SK-N-SH treated with all-trans-retinoic acid at 6 μM for 48 hours (cell line): ENCODE data around the gene TBL1XR1.

Experiments used
- ARNTL ChIP-seq: fragments of 450-650 bp; formaldehyde crosslinking; IDR thresholded peaks from 2 replicates; pipeline ENCODE4 v1.5.0; 2020; ENCODE audit warnings: low read depth, mild to moderate bottlenecking, moderate library complexity, borderline replicate concordance
- ESRRG ChIP-seq: fragments of 250-450 bp; sonication (Bioruptor Pico); IDR thresholded peaks from 2 replicates; pipeline ENCODE4 v1.6.1; 2021; ENCODE audit warnings: mild to moderate bottlenecking
- GLIS3 ChIP-seq: fragments of 250-450 bp; sonication (Bioruptor Pico); IDR thresholded peaks from 2 replicates; pipeline ENCODE4 v1.5.0; 2020; ENCODE audit warnings: mild to moderate bottlenecking, moderate library complexity
- ISL1 ChIP-seq: fragments of 250-450 bp; sonication (Bioruptor Pico); IDR thresholded peaks from 2 replicates; pipeline ENCODE4 v2.1.2; 2022; ENCODE audit warnings: mild to moderate bottlenecking, moderate library complexity
- OSR1 ChIP-seq: fragments of 250-450 bp; sonication (Bioruptor Pico); IDR thresholded peaks from 2 replicates; pipeline ENCODE4 v1.8.0; 2022; ENCODE audit warnings: moderate library complexity, mild to moderate bottlenecking, inconsistent platforms
- PATZ1 ChIP-seq: fragments of 250-450 bp; sonication (Bioruptor Pico); IDR thresholded peaks from 2 replicates; pipeline ENCODE4 v1.8.0; 2020; ENCODE audit warnings: mild to moderate bottlenecking, moderate library complexity, borderline replicate concordance
- POU6F1 ChIP-seq: fragments of 250-450 bp; sonication (Bioruptor Pico); IDR thresholded peaks from 2 replicates; pipeline ENCODE4 v1.8.0; 2021; ENCODE audit warnings: low read depth, mild to moderate bottlenecking, moderate library complexity, borderline replicate concordance
- SNAI2 ChIP-seq: fragments of 250-450 bp; sonication (Bioruptor Pico); IDR thresholded peaks from 2 replicates; pipeline ENCODE4 v1.5.0; 2020; ENCODE audit warnings: mild to moderate bottlenecking, moderate library complexity
- TOX ChIP-seq: fragments of 250-450 bp; sonication (Bioruptor Pico); IDR thresholded peaks from 2 replicates; pipeline ENCODE4 v1.8.0; 2021; ENCODE audit warnings: mild to moderate bottlenecking, moderate library complexity, borderline replicate concordance
- TSHZ2 ChIP-seq: fragments of 250-450 bp; sonication (Bioruptor Pico); IDR thresholded peaks from 2 replicates; pipeline ENCODE4 v1.5.0; 2020; ENCODE audit warnings: mild to moderate bottlenecking, moderate library complexity
- ZFP30 ChIP-seq: fragments of 450-650 bp; formaldehyde crosslinking; IDR thresholded peaks from 2 replicates; pipeline ENCODE4 v1.5.0; 2022; ENCODE audit warnings: mild to moderate bottlenecking, moderate library complexity
- ZNF70 ChIP-seq: fragments of 450-650 bp; formaldehyde crosslinking; IDR thresholded peaks from 2 replicates; pipeline ENCODE4 v1.5.0; 2020; ENCODE audit warnings: mild to moderate bottlenecking, moderate library complexity

- TF ChIP-seq ESRRG (CRISPR knock-in tag): no peak
- TF ChIP-seq ZNF70 (CRISPR knock-in tag): no peak
- TF ChIP-seq TOX: no peak
- no peak for TF ChIP-seq ZFP30 (CRISPR knock-in tag)
- no peak for TF ChIP-seq ISL1 (CRISPR knock-in tag)
- no peak for TF ChIP-seq TSHZ2 (CRISPR knock-in tag)
- TF ChIP-seq PATZ1 (CRISPR knock-in tag): no peak
- TF ChIP-seq GLIS3 (CRISPR knock-in tag): no peak
- TF ChIP-seq SNAI2: no peak
- no peak for TF ChIP-seq ARNTL
- TF ChIP-seq POU6F1: no peak
- TF ChIP-seq OSR1 (CRISPR knock-in tag): no peak
Measured at GRCh38 chr3:177169936-177170722, 27.2 kb downstream of the TBL1XR1 start.
